ENCODE data around the gene PCDHB5.

- TF ChIP-seq CTCF (IDR thresholded peaks at IDR 0.05) (no peak), POLR2A (IDR thresholded peaks at IDR 0.05) (no peak)
These were observed at the start of gene PCDHB5 for GRCh38 chr5:141135030-141135717.
